ENCODE data around the gene PHACTR3.

The PHACTR3 gene

DNA sequence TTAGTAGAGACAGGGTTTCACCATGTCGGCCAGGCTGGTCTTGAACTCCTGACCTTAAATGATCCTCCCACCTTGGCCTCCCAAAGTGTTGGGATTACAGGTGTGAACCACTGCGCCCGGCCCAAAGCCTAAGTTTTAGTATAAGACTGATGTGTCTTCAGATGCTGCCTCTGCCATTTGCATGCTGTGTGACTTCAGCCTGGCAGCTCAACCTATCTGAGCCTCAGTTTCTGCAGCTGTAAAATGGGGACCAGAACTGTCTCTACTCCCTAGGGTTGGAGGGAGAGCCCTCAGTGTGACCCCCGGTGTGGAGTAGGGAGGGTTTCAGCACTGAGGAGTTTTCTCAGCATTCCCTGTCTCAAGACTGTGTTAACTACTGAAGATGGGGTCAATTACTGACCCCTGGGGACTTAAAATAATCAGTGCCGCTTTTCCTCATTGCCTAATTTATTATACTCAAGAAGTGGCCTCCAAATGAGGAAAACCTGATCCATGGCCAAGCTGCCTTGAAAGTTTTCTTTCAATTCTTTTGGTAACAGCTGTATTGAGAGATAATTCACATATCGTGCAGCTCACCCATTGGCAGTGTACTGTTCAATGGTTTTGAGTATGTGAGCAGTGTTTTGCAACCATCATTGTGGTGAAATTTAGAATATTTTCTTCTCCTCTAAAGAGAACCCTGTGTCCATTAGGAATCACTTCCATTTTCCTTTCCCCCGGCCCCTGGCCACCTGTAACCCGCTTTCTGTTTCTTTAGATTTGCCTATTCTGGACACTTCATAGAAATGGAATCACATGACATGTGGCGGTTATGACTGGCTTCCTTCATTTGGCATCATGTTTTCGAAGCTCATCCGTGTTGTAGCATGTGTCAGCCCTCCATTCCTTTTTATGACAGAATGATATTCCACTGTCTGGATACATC is 64.8 kb downstream of the PHACTR3 start:
- Histone ChIP-seq H3K27ac (ENCODE audit: low read depth in 2 of 2, low read length in 2 of 2) (no peak overlapping the region), H3K9me3 (ENCODE audit: control insufficient read depth in 2 of 2, low read length in 2 of 2) (no peaks in the 10 kb centered on the region), H3K27me3 (ENCODE audit: control insufficient read depth in 2 of 2, insufficient read depth in 2 of 2, low read length in 2 of 2) (no peaks in the 10 kb centered on the region), H3K36me3 (ENCODE audit: control insufficient read depth in 2 of 2, insufficient read depth in 2 of 2, low read length in 2 of 2) (no peaks in the 10 kb centered on the region), H3K4me3 (ENCODE audit: low read length in 2 of 2) (no peak overlapping the region), H3K9ac (ENCODE audit: low read depth in 1 of 2, low read length in 2 of 2) (no peak overlapping the region), H3K4me1 (ENCODE audit: control insufficient read depth in 2 of 2, insufficient read depth in 2 of 2, low read length in 2 of 2) (no peaks in the 10 kb centered on the region)

DNA sequence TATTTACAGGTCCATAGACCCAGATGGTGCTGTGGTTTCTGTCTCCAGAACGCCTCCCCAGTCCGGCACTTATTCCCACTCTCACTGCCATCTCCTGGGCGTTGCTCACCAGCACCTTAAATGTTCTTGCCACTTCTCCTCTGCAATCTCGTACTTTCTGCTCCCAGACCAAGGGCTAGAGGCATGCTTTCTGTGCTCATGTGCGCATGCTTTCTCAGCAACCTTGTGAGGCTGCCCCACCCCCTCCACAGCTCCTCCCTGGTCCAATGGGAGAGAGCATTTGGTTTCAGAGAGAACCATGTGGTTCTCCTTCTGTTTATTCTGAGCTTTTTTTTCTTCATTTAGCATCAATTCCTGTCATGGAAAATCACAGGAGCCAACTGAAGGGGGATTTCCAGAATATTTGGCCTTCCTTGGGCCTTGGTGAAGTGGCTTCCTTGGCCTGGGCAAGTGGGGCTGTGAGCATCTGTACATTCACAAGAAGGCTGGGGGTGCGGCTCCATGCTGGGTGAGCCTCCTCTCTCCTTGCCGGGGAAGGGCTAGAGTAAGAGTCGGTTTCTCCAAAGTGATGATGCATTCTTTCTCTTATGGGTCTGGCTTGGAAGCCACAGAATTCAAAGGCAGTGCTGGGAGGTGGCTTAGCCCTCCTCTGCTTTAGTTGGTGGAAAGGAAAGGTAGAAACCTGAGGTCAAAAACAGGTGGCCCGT is 66.6 kb downstream of the PHACTR3 start:
- no peak overlapping the region for H3K27ac ChIP-seq (ENCODE audit: low read depth in 2 of 2, low read length in 2 of 2)
- H3K4me3 ChIP-seq (ENCODE audit: low read length in 2 of 2), result no peak overlapping the region
- no peaks in the 10 kb centered on the region for H3K36me3 ChIP-seq (ENCODE audit: control insufficient read depth in 2 of 2, insufficient read depth in 2 of 2, low read length in 2 of 2)
- no peaks in the 10 kb centered on the region for H3K9me3 ChIP-seq (ENCODE audit: control insufficient read depth in 2 of 2, low read length in 2 of 2)
- no peak overlapping the region for H3K9ac ChIP-seq (ENCODE audit: low read depth in 1 of 2, low read length in 2 of 2)
- no peaks in the 10 kb centered on the region for H3K27me3 ChIP-seq (ENCODE audit: control insufficient read depth in 2 of 2, insufficient read depth in 2 of 2, low read length in 2 of 2)
- no peaks in the 10 kb centered on the region for H3K4me1 ChIP-seq (ENCODE audit: control insufficient read depth in 2 of 2, insufficient read depth in 2 of 2, low read length in 2 of 2)

DNA sequence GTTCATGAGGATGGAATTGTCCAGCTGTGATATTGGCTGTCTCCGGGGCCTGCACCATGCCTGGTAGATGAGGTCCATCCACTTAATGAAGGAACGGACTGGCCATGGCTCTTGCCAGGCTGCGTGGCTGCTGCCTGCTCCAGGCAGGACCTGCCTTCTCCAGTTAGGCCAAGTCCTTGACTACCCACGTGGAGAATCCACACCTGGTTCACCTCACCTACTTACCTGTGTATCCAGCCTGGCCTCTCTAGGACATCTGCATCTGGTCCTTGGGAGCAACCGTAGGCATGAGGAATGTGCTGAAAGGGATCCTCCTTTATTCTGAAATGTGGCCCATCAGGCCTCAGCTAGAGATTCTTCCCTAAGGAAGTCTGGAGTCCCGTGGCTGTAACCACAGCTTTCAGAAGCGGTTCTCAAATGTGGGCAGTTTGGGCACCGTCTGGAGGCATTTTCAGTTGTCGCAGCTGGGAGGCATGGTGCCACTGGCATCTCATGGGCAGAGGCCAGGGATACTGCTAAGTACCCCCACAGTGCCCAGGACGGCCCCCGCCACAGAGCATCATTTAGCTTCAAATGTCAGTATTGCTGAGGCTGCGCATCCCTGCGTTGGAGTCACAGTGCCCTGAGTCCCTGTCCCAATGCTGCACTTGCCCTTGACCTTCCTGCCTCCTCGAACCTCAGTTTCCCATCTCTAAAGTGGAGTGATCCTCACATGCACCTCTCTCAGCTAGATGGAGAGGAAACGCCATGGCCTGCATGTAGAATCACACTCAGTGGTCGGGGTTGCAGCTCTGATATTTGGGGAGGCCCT is 67.5 kb downstream of the PHACTR3 start:
- Histone ChIP-seq H3K27ac (ENCODE audit: low read depth in 2 of 2, low read length in 2 of 2) (no peak overlapping the region), H3K4me3 (ENCODE audit: low read length in 2 of 2) (no peak overlapping the region), H3K36me3 (ENCODE audit: control insufficient read depth in 2 of 2, insufficient read depth in 2 of 2, low read length in 2 of 2) (no peaks in the 10 kb centered on the region), H3K9me3 (ENCODE audit: control insufficient read depth in 2 of 2, low read length in 2 of 2) (no peaks in the 10 kb centered on the region), H3K9ac (ENCODE audit: low read depth in 1 of 2, low read length in 2 of 2) (no peak overlapping the region), H3K27me3 (ENCODE audit: control insufficient read depth in 2 of 2, insufficient read depth in 2 of 2, low read length in 2 of 2) (no peaks in the 10 kb centered on the region), H3K4me1 (ENCODE audit: control insufficient read depth in 2 of 2, insufficient read depth in 2 of 2, low read length in 2 of 2) (no peaks in the 10 kb centered on the region)

DNA sequence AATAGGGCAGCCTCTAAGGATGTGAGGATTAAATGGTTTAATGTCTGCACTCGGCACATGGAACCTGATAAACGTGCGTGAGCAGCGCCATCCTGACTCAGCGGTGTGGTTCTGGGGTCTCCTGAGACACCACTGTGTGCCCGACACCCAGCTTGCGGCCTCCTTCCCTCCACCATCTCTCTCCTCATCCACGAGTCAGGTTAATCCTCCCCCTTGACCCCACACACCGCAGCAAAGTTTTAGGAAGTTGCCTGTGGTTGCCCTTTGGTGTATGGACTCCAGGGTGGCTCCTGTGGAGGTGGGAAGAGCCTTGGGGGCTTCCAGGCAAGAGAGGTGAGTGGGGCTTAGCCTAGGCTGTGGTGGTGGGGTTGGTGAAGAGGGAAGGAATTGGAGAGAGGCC is 68.2 kb downstream of the PHACTR3 start:
- H3K27me3 ChIP-seq (ENCODE audit: control insufficient read depth in 2 of 2, insufficient read depth in 2 of 2, low read length in 2 of 2), result no peaks in the 10 kb centered on the region
- H3K4me1 ChIP-seq (ENCODE audit: control insufficient read depth in 2 of 2, insufficient read depth in 2 of 2, low read length in 2 of 2), result no peaks in the 10 kb centered on the region
- no peak overlapping the region for H3K9ac ChIP-seq (ENCODE audit: low read depth in 1 of 2, low read length in 2 of 2)

DNA sequence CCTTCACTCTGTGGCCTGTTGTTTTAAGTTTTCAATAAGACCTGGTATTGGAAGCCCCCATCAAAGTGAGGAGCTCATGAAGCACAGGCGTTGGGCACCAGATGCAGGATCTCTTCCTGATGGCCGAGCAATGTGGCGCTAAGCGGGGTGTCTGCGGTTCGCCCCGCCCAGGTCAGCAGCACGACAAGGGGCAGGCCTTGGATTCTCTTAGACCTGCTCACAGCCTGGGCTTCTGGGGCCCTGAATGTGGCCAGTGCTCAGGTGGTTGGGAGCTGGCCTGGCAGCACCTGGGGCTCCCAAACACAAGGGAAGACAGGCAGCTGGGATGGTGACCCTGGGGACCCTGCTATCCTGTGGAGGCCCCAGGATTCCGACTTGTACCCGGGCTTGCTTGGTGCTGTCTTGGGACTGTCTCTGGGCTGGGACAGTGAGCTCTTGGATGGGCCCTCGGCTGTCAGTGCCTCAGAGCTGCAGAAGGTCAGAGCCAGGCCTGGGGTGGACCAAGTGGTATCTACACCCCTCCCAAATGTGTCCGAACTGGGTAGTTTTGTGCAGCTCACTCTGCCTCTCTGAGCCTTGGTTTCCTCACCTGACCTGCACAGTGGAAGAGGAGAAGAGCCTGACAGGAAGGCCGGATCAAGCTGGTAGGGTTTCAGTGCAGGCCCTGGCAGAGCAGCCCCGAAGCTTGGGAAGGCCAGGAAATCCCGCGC is 69.1 kb downstream of the PHACTR3 start:
- Histone ChIP-seq H3K27me3 (ENCODE audit: control insufficient read depth in 2 of 2, insufficient read depth in 2 of 2, low read length in 2 of 2) (no peaks in the 10 kb centered on the region), H3K4me1 (ENCODE audit: control insufficient read depth in 2 of 2, insufficient read depth in 2 of 2, low read length in 2 of 2) (no peaks in the 10 kb centered on the region), H3K9me3 (ENCODE audit: control insufficient read depth in 2 of 2, low read length in 2 of 2) (no peaks in the 10 kb centered on the region), H3K36me3 (ENCODE audit: control insufficient read depth in 2 of 2, insufficient read depth in 2 of 2, low read length in 2 of 2) (no peaks in the 10 kb centered on the region), H3K9ac (ENCODE audit: low read depth in 1 of 2, low read length in 2 of 2) (no peak overlapping the region), H3K4me3 (ENCODE audit: low read length in 2 of 2) (no peak overlapping the region), H3K27ac (ENCODE audit: low read depth in 2 of 2, low read length in 2 of 2) (no peak overlapping the region)

More for the DNA sequence above, 68.2 kb downstream of the PHACTR3 start:
- Histone ChIP-seq H3K36me3 (ENCODE audit: control insufficient read depth in 2 of 2, insufficient read depth in 2 of 2, low read length in 2 of 2) (no peaks in the 10 kb centered on the region), H3K4me3 (ENCODE audit: low read length in 2 of 2) (no peak overlapping the region), H3K27ac (ENCODE audit: low read depth in 2 of 2, low read length in 2 of 2) (no peak overlapping the region), H3K9me3 (ENCODE audit: control insufficient read depth in 2 of 2, low read length in 2 of 2) (no peaks in the 10 kb centered on the region)

DNA sequence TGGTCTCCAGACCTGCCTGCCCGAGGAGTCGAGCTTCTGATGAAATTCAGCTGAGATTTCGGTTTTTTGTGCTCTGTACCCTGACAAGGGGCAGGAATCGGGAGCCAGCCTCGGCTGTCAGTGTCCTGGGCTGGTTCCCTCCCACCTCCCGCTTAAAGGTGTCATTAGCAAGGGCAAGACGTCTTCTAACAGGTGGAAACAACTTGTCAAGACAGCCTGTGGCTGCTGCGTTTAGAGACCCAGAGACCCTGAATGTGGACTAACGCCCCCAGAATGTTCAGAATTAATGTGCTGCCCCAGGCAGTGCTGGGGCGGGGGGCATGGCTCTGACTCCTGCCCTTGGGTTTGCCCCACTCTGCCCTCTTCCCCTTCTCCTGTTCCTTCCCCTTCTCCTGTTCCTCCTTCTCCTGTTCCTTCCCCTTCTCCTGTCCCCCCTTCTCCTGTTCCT is 69.7 kb downstream of the PHACTR3 start:
- H3K27ac ChIP-seq (ENCODE audit: low read depth in 2 of 2, low read length in 2 of 2), result no peak overlapping the region
- H3K9me3 ChIP-seq (ENCODE audit: control insufficient read depth in 2 of 2, low read length in 2 of 2), result no peaks in the 10 kb centered on the region
- no peaks in the 10 kb centered on the region for H3K36me3 ChIP-seq (ENCODE audit: control insufficient read depth in 2 of 2, insufficient read depth in 2 of 2, low read length in 2 of 2)
- no peak overlapping the region for H3K9ac ChIP-seq (ENCODE audit: low read depth in 1 of 2, low read length in 2 of 2)
- no peak overlapping the region for H3K4me3 ChIP-seq (ENCODE audit: low read length in 2 of 2)
- no peaks in the 10 kb centered on the region for H3K27me3 ChIP-seq (ENCODE audit: control insufficient read depth in 2 of 2, insufficient read depth in 2 of 2, low read length in 2 of 2)
- no peaks in the 10 kb centered on the region for H3K4me1 ChIP-seq (ENCODE audit: control insufficient read depth in 2 of 2, insufficient read depth in 2 of 2, low read length in 2 of 2)

DNA sequence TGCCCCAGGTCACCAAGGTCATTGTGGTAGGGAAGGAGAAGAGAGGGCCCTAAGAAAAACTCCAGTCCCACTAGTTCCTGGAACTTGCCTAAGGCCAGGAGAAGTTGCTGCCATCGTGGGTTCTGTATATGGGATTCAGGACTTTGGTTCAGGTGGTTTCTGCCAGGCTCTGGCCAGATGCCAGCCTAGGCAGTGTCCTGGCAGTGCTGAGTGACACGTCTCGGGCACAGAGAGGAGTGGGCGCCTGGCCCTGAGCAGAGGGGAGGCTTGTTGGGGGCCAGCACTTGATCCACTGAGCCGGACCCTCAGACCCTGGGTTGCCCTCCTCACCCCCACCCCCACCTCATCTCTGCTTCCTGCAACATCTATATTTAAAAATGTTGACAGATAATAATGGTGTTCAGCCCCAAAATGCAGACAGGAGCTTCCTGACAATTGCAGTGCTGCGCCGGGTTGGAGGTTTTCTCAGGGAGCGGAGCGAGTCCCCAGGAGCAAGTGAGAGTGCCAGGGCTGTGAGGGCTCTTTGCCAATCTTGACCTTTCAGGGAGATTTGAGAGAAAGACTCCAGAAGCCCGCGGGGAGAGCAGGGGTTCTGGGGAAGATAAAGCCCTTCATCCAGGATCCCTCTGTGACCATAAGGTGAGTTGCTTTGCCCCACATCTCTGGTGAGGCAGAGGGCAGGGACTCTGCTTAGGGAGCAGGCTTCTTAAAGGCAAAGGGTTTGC is 71.9 kb downstream of the PHACTR3 start:
- no peak overlapping the region for H3K4me3 ChIP-seq (ENCODE audit: low read length in 2 of 2)
- no peaks in the 10 kb centered on the region for H3K9me3 ChIP-seq (ENCODE audit: control insufficient read depth in 2 of 2, low read length in 2 of 2)
- H3K27me3 ChIP-seq (ENCODE audit: control insufficient read depth in 2 of 2, insufficient read depth in 2 of 2, low read length in 2 of 2), result peaks cover 0 to 3% of the 10 kb centered on the region in 2 donors
- H3K36me3 ChIP-seq (ENCODE audit: control insufficient read depth in 2 of 2, insufficient read depth in 2 of 2, low read length in 2 of 2), result no peaks in the 10 kb centered on the region
- H3K27ac ChIP-seq (ENCODE audit: low read depth in 2 of 2, low read length in 2 of 2), result no peak overlapping the region
- H3K4me1 ChIP-seq (ENCODE audit: control insufficient read depth in 2 of 2, insufficient read depth in 2 of 2, low read length in 2 of 2), result no peaks in the 10 kb centered on the region
- no peak overlapping the region for H3K9ac ChIP-seq (ENCODE audit: low read depth in 1 of 2, low read length in 2 of 2)

DNA sequence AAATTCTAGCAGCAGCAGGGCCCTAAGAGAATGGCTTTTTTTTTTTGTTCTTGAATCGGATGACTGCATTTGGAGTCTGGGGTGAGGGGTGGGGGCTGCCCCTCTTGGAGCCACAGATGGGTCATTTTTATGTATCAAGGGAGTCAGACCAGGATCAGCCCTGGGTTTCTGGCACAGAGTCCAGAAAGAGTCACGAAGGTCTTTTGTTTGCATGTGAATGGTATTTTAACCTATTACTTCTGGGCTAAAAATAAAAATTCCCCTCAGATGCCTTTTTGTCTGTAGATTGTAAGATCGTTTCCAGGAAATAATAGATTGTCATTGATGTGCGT is 72.5 kb downstream of the PHACTR3 start:
- Histone ChIP-seq H3K36me3 (ENCODE audit: control insufficient read depth in 2 of 2, insufficient read depth in 2 of 2, low read length in 2 of 2) (no peaks in the 10 kb centered on the region), H3K27me3 (ENCODE audit: control insufficient read depth in 2 of 2, insufficient read depth in 2 of 2, low read length in 2 of 2) (peaks cover 0 to 3% of the 10 kb centered on the region in 2 donors), H3K4me3 (ENCODE audit: low read length in 2 of 2) (no peak overlapping the region), H3K27ac (ENCODE audit: low read depth in 2 of 2, low read length in 2 of 2) (no peak overlapping the region), H3K9me3 (ENCODE audit: control insufficient read depth in 2 of 2, low read length in 2 of 2) (no peaks in the 10 kb centered on the region), H3K9ac (ENCODE audit: low read depth in 1 of 2, low read length in 2 of 2) (no peak overlapping the region), H3K4me1 (ENCODE audit: control insufficient read depth in 2 of 2, insufficient read depth in 2 of 2, low read length in 2 of 2) (no peaks in the 10 kb centered on the region)

DNA sequence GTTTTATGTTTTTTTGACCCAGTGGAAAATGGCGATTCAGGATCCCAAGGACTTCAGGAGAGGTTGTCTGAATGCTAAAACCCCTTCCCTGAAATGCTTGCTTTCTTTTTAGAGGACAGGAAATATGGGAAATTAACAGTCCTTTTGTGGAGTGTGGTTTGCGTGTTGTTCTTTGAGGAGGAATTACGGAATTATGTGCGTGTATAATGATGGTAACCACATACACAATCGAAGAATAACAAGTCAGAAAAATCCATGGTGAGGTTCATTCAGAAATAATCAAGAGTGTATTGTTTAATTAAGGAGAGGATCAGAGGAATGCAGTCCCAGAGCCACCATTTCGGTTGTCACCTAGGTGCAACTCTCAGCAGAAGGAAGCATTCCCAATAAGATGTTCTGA is 73.2 kb downstream of the PHACTR3 start:
- Histone ChIP-seq H3K9me3 (ENCODE audit: control insufficient read depth in 2 of 2, low read length in 2 of 2) (no peaks in the 10 kb centered on the region), H3K4me3 (ENCODE audit: low read length in 2 of 2) (no peak overlapping the region)

More for the DNA sequence above, 73.2 kb downstream of the PHACTR3 start:
- Histone ChIP-seq H3K36me3 (ENCODE audit: control insufficient read depth in 2 of 2, insufficient read depth in 2 of 2, low read length in 2 of 2) (no peaks in the 10 kb centered on the region), H3K27ac (ENCODE audit: low read depth in 2 of 2, low read length in 2 of 2) (no peak overlapping the region), H3K4me1 (ENCODE audit: control insufficient read depth in 2 of 2, insufficient read depth in 2 of 2, low read length in 2 of 2) (no peaks in the 10 kb centered on the region), H3K27me3 (ENCODE audit: control insufficient read depth in 2 of 2, insufficient read depth in 2 of 2, low read length in 2 of 2) (peaks cover 0 to 3% of the 10 kb centered on the region in 2 donors), H3K9ac (ENCODE audit: low read depth in 1 of 2, low read length in 2 of 2) (no peak overlapping the region)
